Measurements from ENCODE around the gene SIPA1L3. TPM values are rescaled to one million over a fixed set of nuclear protein-coding genes. Genes with fewer than 3 reads are reported as not detected.

SIPA1L3 gene
- total and polyA plus RNA-seq, 12 donors = 2.8 to 24.2 (median 12.3) TPM

DNA sequence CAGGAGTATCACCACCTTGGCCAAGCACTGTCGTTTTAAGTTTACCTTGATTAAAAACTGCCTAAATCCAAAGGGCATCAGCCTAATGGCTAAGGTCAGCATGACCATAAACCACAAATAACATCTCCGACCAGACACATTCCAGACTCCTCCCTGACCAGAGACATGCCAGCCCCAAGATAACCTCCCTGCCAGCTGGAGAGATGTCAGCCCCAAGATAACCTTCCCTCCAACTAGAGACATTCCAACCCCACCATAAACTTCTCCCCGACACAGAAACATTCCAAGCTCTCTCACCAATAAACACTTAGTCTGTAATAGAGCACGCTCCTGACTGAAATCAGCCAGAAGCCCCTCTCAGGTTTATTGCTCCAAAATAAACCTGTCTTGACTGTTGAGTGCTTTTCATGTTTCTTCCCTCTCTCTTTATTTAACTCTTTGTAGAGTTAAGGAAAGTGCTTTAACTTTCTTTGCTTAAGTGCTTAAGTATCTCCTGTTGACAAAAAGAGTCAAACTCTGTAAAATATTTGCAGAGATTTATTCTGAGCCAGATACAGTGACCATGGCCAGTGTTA is 37.2 kb upstream of the SIPA1L3 start:
- Histone ChIP-seq H3K36me3 (no peaks in the 10 kb centered on the region), H3K4me1 (no peaks in the 10 kb centered on the region), H3K27ac (no peak overlapping the region), H3K4me3 (no peak overlapping the region), H3K9me3 (peaks cover 0 to 7% (median 0%) of the 10 kb centered on the region in 11 donors), H3K27me3 (peaks cover 0 to 17% (median 0%) of the 10 kb centered on the region in 7 donors)
- DNase-seq (no peak), ATAC-seq (no peak)
- TF ChIP-seq, protein P1, sequence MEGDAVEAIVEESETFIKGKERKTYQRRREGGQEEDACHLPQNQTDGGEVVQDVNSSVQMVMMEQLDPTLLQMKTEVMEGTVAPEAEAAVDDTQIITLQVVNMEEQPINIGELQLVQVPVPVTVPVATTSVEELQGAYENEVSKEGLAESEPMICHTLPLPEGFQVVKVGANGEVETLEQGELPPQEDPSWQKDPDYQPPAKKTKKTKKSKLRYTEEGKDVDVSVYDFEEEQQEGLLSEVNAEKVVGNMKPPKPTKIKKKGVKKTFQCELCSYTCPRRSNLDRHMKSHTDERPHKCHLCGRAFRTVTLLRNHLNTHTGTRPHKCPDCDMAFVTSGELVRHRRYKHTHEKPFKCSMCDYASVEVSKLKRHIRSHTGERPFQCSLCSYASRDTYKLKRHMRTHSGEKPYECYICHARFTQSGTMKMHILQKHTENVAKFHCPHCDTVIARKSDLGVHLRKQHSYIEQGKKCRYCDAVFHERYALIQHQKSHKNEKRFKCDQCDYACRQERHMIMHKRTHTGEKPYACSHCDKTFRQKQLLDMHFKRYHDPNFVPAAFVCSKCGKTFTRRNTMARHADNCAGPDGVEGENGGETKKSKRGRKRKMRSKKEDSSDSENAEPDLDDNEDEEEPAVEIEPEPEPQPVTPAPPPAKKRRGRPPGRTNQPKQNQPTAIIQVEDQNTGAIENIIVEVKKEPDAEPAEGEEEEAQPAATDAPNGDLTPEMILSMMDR (IDR thresholded peaks at IDR 0.05) = no peak
- WGBS, 2 donors = 70% methylated on average over 4 of the region's 4 CpGs
- intact Hi-C loops (cut with DNase I) = no loop called here

DNA sequence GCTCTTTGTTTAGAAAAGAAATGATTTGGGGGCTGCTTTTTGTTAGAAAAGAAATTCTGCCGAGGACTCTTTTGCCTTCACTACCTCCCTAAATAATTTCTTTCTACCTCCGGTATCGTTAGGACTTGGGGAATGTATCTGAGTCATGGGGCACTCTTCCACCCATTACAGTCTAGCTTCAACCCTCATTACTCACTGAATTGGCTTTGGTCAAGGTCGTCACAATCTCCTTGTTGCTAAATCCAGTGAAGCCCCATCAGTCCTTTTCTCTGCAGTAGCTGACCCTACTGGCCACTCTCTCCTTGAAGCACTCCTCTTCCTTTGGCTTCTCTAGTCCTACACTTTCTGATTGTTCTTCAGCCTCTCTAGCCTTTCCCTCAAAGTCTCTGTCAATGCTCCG is 34.6 kb upstream of the SIPA1L3 start:
- 71 to 83% methylated on average over 5 of the region's 5 CpGs for WGBS, 2 donors
- ATAC-seq (no peak), DNase-seq (no peak)
- no peak overlapping the region for H3K27ac ChIP-seq
- H3K9me3 ChIP-seq = peaks cover 0 to 7% (median 0%) of the 10 kb centered on the region in 11 donors
- no peaks in the 10 kb centered on the region for H3K36me3 ChIP-seq
- TF ChIP-seq, protein P1 (IDR thresholded peaks at IDR 0.05) = no peak
- peaks cover 0 to 17% (median 0%) of the 10 kb centered on the region in 7 donors for H3K27me3 ChIP-seq
- H3K4me3 ChIP-seq = no peak overlapping the region
- H3K4me1 ChIP-seq = no peaks in the 10 kb centered on the region
- intact Hi-C loops (cut with DNase I) = no loop called here

DNA sequence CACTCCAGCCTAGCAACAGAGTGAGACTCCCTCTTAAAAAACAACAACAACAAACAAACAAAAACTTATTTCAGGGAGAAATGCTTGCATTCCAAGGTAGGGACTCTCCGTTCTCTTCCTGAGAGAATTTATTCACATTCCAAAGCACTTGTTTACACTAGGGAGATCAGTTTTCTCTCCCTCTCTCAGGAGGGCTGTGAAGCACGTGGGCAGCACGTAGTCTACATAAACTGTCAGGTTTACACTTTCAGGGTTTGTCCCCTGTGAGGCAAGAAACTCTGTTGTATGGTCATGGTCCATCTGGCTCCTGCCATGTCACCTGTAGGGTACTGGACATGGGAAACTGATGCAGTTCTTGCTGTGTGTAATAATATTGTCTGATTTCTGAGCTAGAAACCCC is 32.2 kb upstream of the SIPA1L3 start:
- H3K4me3 ChIP-seq = no peak overlapping the region
- DNase-seq (no peak), ATAC-seq (no peak)
- 16 to 26% methylated on average over 3 of the region's 3 CpGs for WGBS, 2 donors
- no peak overlapping the region for H3K27ac ChIP-seq
- peaks cover 0 to under 1% (median 0%) of the 10 kb centered on the region in 11 donors for H3K9me3 ChIP-seq
- H3K36me3 ChIP-seq = no peaks in the 10 kb centered on the region
- H3K4me1 ChIP-seq = no peaks in the 10 kb centered on the region
- TF ChIP-seq, protein P1 (IDR thresholded peaks at IDR 0.05) = no peak
- intact Hi-C loops (cut with DNase I) = no loop called here
- peaks cover 0 to 11% (median 0%) of the 10 kb centered on the region in 7 donors for H3K27me3 ChIP-seq

DNA sequence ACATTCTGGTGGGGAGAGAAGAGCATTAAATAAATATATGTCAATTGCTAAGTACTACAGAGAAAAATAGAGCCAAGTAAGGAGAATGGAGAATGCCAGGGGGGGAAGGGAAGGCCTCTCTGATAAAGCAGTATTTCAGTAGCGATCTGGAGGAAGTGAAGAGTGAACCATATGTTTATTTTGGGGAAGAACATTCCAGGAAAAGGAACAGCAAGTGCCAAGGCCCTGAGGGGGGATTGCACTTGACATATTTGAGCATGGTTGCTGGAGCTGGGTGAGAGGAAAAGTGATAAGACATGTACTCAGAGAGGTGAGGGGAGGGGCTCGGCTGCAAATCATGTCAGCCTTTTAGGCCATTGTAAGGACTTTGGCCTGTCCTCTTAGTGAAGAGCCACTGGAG is 31.0 kb upstream of the SIPA1L3 start:
- DNase-seq (no peak), ATAC-seq (no peak)
- Histone ChIP-seq H3K27me3 (peaks cover 0 to 3% (median 0%) of the 10 kb centered on the region in 7 donors), H3K27ac (no peak overlapping the region), H3K4me1 (no peaks in the 10 kb centered on the region), H3K36me3 (no peaks in the 10 kb centered on the region), H3K4me3 (no peak overlapping the region), H3K9me3 (peaks cover 0 to under 1% (median 0%) of the 10 kb centered on the region in 11 donors)
- TF ChIP-seq, protein P1 (IDR thresholded peaks at IDR 0.05) = no peak
- WGBS, 2 donors = 30 to 37% methylated on average over 2 of the region's 2 CpGs
- intact Hi-C loops (cut with DNase I) = no loop called here
